NB4 (cell line): ENCODE data around the gene MYCBP2.

Source experiments
- DNase-seq: peaks from one replicate; pipeline ENCODE4 v3.0.0; 2010; ENCODE audit warnings: low read depth
- H3K4me3 ChIP-seq: one replicate; pipeline ENCODE4 v1.5.1; 2011; ENCODE audit warnings: mild to moderate bottlenecking, low read depth, low read length, moderate library complexity
- MYC ChIP-seq: IDR thresholded peaks from 2 replicates; pipeline ENCODE4 v1.6.1; 2011; ENCODE audit warnings: low read depth, low read length
- POLR2A ChIP-seq: IDR thresholded peaks from 2 replicates; pipeline ENCODE4 v1.6.1; 2011; ENCODE audit warnings: mild to moderate bottlenecking; ENCODE audit not compliant: insufficient read length; ENCODE audit errors: extremely low read depth
- TF ChIP-seq, protein P1 (sequence below): IDR thresholded peaks from one replicate; pipeline ENCODE4 v1.5.1; 2012; ENCODE audit warnings: low read depth, low read length
- TF ChIP-seq, protein P2 (sequence below): IDR thresholded peaks from 2 replicates; pipeline ENCODE4 v1.6.1; 2011; ENCODE audit warnings: low read depth, low read length

MYCBP2 gene

DNA sequence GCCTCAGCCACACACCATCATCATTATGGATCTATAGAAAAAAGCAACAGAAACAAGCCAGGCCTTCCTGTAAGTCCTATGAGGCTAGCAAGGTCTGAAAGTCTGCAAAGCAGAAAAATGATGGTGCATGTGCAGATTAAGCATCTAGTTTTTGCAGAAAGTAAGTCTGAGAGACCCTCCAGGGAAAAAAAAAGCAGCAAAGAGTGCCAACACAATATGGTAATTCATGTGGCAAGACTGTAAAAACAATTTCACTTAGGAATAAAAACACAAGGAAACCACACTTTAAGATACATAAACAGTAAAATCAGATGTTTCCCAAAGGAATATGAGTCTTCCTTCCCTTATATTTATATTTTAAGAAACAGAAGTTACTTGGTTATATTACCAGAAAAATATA, 187.6 kb downstream of the MYCBP2 start:
- TF ChIP-seq, protein P1, sequence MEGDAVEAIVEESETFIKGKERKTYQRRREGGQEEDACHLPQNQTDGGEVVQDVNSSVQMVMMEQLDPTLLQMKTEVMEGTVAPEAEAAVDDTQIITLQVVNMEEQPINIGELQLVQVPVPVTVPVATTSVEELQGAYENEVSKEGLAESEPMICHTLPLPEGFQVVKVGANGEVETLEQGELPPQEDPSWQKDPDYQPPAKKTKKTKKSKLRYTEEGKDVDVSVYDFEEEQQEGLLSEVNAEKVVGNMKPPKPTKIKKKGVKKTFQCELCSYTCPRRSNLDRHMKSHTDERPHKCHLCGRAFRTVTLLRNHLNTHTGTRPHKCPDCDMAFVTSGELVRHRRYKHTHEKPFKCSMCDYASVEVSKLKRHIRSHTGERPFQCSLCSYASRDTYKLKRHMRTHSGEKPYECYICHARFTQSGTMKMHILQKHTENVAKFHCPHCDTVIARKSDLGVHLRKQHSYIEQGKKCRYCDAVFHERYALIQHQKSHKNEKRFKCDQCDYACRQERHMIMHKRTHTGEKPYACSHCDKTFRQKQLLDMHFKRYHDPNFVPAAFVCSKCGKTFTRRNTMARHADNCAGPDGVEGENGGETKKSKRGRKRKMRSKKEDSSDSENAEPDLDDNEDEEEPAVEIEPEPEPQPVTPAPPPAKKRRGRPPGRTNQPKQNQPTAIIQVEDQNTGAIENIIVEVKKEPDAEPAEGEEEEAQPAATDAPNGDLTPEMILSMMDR = no peak
- TF ChIP-seq, protein P2, sequence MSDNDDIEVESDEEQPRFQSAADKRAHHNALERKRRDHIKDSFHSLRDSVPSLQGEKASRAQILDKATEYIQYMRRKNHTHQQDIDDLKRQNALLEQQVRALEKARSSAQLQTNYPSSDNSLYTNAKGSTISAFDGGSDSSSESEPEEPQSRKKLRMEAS = no peak
- TF ChIP-seq POLR2A (no peak), MYC (no peak)
- no peak overlapping the region for H3K4me3 ChIP-seq
- no peak for DNase-seq

DNA sequence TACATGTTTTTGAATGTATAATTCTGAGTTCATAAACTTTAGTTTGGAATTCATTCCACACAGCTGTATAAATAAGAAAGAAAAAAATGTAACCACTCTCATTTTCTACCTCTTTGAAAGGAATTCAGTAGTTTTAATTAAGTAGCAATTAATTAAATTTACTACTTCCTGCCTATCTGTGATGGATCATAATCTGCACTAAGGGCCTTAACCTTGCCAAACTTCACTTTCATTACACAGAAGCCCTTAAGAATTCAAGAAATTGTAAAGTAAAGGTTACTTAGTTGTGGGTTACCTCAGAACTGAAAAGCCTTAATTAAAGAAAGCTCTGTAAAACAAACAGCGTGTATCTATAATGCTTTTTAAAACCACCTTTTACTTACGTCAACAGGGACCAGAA, 188.1 kb downstream of the MYCBP2 start:
- no peak for DNase-seq
- H3K4me3 ChIP-seq = no peak overlapping the region
- no peak for TF ChIP-seq MYC
- TF ChIP-seq, protein P1 = no peak
- TF ChIP-seq, protein P2 = no peak
- TF ChIP-seq POLR2A = no peak

DNA sequence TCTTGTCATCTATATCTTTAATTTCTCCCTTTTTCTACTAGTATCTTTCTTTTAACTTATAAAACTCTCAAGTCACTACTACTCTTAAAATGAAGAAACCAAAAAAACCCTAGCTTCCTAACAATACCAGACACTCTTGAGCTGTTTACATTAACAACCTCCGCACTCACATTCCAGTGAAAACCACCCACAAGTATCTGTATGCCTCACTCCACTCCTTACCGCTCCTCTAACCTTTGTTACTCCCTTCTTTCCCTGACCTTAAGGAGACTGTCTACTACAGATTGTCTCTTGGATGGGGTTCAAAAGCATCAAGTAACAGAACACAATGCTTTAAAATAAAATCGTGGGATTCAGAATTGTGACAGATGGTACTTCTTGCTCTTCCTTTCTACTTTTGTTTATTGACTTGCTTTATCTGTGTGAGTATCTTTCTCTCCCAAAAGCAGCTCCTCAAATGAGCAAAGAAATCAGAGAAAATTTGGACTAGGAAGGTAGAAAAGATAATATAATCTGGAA, 189.9 kb downstream of the MYCBP2 start:
- no peak for DNase-seq
- TF ChIP-seq, protein P1 = no peak
- TF ChIP-seq POLR2A = no peak
- TF ChIP-seq MYC = no peak
- TF ChIP-seq, protein P2 = no peak
- no peak overlapping the region for H3K4me3 ChIP-seq

DNA sequence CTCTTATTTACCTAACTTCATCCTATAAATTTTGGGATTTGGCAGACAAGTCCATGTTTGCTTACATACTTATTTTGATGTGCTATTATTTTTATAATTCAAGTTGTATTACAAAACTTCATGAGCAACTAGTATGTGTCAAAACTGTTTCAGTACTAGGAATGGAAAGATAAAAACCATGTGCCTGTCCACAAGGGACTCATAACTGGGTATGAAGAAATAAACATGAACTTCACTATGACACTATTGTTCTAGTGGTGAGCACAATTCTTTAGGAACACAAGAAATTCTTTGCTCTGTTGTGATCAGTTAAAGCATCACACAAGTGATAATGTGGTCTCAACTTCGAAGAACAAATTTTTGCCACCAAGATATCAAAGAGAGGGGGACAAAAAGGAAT, 202.5 kb downstream of the MYCBP2 start:
- H3K4me3 ChIP-seq = no peak overlapping the region
- TF ChIP-seq POLR2A (no peak), MYC (no peak)
- TF ChIP-seq, protein P2 = no peak
- TF ChIP-seq, protein P1 = no peak
- DNase-seq = no peak

DNA sequence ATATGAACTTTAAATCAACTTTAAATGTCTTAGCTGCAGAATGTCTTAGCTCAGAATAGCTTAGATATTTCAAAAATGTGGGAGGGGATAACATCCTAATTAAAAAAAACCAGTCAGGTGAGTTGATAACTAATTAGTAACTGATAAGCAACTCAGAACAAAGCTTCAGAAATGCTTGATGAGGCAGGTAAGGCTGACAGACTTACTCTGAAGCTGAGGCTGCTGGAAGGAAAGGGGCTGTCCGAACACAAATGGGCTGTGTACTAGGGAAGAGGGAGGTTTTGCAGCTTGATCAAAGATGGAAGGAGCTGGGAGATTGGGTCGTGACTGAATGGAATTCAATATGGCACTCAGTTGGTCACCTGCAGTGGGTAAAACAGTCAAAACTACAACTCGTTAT, 208.8 kb downstream of the MYCBP2 start:
- TF ChIP-seq, protein P1 = no peak
- TF ChIP-seq MYC = no peak
- TF ChIP-seq, protein P2 = no peak
- TF ChIP-seq POLR2A = no peak
- DNase-seq = no peak
- no peak overlapping the region for H3K4me3 ChIP-seq

DNA sequence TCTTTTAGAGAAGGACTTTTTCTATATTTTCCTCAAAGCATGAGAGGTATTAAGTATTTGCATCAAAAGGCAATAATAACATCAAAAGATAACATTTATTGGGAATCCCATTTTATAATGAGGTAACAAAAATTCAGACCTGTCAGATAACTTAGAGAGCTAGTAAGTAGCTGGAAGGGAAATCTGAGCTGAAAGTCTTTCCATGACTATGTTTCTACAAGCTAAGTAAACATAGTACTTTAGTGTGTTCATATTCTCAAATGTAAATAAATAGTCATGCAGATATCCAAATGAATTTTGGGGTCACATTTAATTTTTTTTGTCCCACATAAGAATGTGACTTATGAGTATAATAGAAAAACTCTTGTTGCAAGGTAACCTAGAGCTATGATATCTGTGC, 212.6 kb downstream of the MYCBP2 start:
- no peak for DNase-seq
- TF ChIP-seq MYC = no peak
- TF ChIP-seq, protein P2 = no peak
- TF ChIP-seq, protein P1 = no peak
- no peak for TF ChIP-seq POLR2A
- no peak overlapping the region for H3K4me3 ChIP-seq
